ENCODE results near the gene PTHLH.

The PTHLH gene

DNA sequence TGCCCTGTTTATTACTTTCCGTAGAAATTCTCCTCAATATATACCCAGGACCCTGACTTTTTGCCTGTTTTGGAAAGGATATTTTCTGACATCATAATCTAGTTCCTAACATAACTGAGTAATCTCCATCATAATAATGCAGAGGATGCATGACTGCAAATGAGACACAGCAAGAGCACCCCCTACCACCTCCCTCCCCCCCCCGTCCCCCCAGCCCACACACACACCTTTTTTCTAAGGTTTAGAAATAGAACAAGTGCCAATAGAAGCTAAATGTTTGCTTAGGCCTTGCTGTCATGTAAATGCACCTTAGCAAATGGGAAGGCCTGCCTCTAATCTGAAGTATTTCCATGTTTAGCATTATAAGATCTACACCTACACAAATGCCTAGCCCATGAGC, at the start of gene PTHLH:
Gene PTHLH (minus strand): TSS at position 13 of the 400 bp plus-strand sequence. CDS start 3,239 bp downstream, outside the sequence.
- TF ChIP-seq, protein P1, sequence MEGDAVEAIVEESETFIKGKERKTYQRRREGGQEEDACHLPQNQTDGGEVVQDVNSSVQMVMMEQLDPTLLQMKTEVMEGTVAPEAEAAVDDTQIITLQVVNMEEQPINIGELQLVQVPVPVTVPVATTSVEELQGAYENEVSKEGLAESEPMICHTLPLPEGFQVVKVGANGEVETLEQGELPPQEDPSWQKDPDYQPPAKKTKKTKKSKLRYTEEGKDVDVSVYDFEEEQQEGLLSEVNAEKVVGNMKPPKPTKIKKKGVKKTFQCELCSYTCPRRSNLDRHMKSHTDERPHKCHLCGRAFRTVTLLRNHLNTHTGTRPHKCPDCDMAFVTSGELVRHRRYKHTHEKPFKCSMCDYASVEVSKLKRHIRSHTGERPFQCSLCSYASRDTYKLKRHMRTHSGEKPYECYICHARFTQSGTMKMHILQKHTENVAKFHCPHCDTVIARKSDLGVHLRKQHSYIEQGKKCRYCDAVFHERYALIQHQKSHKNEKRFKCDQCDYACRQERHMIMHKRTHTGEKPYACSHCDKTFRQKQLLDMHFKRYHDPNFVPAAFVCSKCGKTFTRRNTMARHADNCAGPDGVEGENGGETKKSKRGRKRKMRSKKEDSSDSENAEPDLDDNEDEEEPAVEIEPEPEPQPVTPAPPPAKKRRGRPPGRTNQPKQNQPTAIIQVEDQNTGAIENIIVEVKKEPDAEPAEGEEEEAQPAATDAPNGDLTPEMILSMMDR (conservative IDR thresholded peaks at IDR 0.05; ENCODE audit: control insufficient read depth, insufficient read depth, low read depth, low read length), result no peak
- H3K4me3 ChIP-seq (ENCODE audit: control insufficient read depth, low read depth, low read length), result no peak within 1 kb of the TSS

DNA sequence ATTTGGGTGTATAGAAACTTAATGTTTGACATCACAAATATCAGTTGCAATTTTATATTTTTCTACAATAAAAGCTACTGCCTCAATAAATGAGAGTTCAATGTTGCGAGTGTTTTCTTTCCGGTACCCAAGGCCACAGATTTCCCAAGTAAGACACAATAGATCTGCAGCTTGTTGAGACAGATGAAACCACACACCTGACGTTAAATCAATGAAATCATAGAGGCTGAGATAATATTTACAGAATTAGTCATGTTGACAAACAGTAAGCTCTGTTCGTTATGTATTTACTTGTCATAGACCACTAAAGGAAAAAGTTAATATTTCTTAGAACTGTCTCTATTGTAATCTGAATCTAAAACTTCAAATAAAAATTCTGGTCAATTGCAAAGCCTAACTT, 49.2 kb upstream of the PTHLH start:
- no peak overlapping the region for H3K4me3 ChIP-seq (ENCODE audit: control insufficient read depth, low read depth, low read length)
- DNase-seq (ENCODE audit: low read depth), result no peak
- TF ChIP-seq, protein P1 (conservative IDR thresholded peaks at IDR 0.05; ENCODE audit: control insufficient read depth, insufficient read depth, low read depth, low read length), result no peak

More for the DNA sequence above, at the start of gene PTHLH:
- DNase-seq (ENCODE audit: low read depth), result no peak

DNA sequence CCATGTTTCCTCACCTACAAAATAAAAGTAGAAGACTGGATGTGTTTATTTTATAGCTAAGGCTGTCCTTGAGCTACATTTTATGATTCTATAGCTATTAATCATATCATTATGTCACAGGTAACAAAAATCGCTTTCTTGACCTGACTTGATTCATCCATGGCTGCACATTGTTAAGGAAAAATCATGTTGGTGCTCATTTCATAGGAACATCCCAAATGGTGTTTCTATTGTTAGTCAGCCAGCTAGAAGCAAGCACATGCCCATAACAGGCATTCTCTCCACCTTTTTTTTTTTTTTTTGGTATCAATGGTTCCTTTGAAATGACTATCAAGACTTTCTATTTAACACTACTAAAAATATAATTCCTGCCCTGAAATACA, 45.3 kb upstream of the PTHLH start:
- no peak for DNase-seq (ENCODE audit: low read depth)
- no peak overlapping the region for H3K4me3 ChIP-seq (ENCODE audit: control insufficient read depth, low read depth, low read length)
- TF ChIP-seq, protein P1 (conservative IDR thresholded peaks at IDR 0.05; ENCODE audit: control insufficient read depth, insufficient read depth, low read depth, low read length), result no peak

DNA sequence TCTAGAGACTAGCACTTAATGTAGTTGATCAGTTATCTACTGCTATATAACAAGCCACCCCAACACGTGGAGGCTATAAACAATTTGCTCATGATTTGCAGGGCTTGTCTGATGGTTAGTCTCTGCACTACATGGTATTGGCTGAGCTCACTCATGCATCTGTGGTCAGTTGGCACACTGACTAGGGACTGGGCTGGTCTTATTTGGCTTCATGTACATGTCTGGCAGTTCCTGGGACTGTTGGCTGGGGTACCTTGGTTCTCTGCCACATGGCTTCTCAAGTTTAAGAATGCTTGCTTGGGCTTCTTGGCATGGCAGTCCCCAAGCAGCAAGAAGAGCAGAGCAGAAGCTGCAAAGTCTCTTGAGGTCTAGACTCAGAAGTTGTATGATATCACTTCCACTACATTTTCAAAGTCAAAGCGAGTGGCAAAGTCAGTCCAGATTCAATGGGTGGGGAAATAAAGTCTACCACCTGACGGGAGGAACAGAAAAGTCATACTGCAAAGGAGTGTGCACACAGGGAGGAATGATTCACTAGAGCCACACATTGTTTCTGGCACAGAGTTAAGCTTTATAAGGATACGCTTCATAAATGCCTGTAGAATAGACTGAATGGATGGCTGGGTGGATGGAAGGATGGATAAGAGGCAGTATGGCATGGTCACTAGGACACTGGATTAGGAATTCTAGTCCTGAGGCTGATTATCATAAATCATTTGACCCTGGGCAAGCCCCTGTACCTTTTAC, 44.8 kb upstream of the PTHLH start:
- no peak for DNase-seq (ENCODE audit: low read depth)
- H3K4me3 ChIP-seq (ENCODE audit: control insufficient read depth, low read depth, low read length), result no peak overlapping the region
- TF ChIP-seq, protein P1 (conservative IDR thresholded peaks at IDR 0.05; ENCODE audit: control insufficient read depth, insufficient read depth, low read depth, low read length), result no peak

DNA sequence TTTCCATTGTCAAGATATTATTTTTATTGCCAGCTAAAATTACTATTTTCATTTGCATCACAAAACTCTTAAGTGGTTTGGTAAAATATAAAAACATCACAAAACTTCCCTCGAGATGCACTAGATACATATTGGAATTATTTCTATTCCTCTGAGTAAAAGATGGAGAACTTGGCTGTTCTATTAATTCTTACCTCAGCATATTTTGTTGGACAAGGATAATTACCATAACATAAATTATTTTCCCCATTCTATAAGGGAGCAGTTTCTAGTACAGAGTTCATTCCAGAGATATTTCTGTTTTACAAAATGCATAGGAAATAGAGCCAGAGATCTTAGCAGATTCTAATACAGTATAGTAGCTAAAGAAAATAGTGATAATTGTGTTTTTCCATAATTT, 42.6 kb upstream of the PTHLH start:
- DNase-seq (ENCODE audit: low read depth), result no peak
- TF ChIP-seq, protein P1 (conservative IDR thresholded peaks at IDR 0.05; ENCODE audit: control insufficient read depth, insufficient read depth, low read depth, low read length), result no peak
- H3K4me3 ChIP-seq (ENCODE audit: control insufficient read depth, low read depth, low read length), result no peak overlapping the region

DNA sequence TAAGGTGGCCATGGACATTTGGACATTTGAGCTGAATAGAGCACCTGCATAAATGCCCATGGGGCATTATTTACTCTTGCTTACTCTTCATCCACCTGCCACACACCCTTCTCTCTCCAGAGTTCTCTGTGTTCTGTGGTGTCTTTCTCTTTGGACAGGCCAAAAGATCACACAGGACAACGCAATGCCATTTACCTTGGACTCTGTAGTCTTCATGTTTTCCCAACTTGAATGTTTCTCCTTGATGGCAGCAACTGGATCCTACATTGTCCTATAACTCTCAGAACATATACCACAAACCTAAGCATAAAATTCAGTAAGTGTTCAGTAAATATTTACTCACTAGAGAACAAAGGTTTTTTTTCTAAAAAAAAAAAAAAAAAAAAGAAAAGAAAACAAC, 41.7 kb upstream of the PTHLH start:
- no peak for DNase-seq (ENCODE audit: low read depth)
- H3K4me3 ChIP-seq (ENCODE audit: control insufficient read depth, low read depth, low read length), result no peak overlapping the region
- TF ChIP-seq, protein P1 (conservative IDR thresholded peaks at IDR 0.05; ENCODE audit: control insufficient read depth, insufficient read depth, low read depth, low read length), result no peak

Data from fibroblast of mammary gland (primary cell).